Measurements from ENCODE around the gene DGLUCY. TPM values are rescaled to one million over a fixed set of nuclear protein-coding genes. Genes with fewer than 3 reads are reported as not detected.
A peak's percentile ranks its signal among the peaks of the same experiment; 100 is the strongest.

The DGLUCY gene
- total and polyA plus RNA-seq, 2 donors (not counting 1 experiment from before 2014, with no cell fraction given) = 91.5 to 103 TPM

- Histone ChIP-seq H3K27me3 (replicated peaks in 1 of 4; ENCODE audit: control extremely low read depth in 1 of 4, control insufficient read depth in 3 of 4, insufficient read depth in 4 of 4, low read length in 3 of 4) (no peaks in the 10 kb centered on the region), H3K36me3 (replicated peaks in 1 of 2; ENCODE audit: control extremely low read depth in 1 of 2, control insufficient read depth in 1 of 2, extremely low read depth in 1 of 2, insufficient read depth in 2 of 2, low read length in 1 of 2) (peaks cover 0 to 12% of the 10 kb centered on the region in 2 experiments), H3K79me2 (ENCODE audit: control insufficient read depth, insufficient read depth, low read length) (peaks cover 3% of the 10 kb centered on the region), H3K9ac (ENCODE audit: low read length) (no peak overlapping the region), H2AFZ (ENCODE audit: insufficient read depth, low read depth, low read length, poor library complexity, severe bottlenecking) (no peak overlapping the region), H3K27ac (ENCODE audit: low read length in 2 of 2) (peak overlapping the region in 1 of 2 donors; percentile 22), H3K9me3 (ENCODE audit: control extremely low read depth in 1 of 3, control insufficient read depth in 2 of 3, insufficient read depth in 1 of 3, low read length in 2 of 3) (peaks cover 0 to 6% (median 4%) of the 10 kb centered on the region in 3 donors), H3K4me3 (ENCODE audit: control extremely low read depth in 1 of 5, extremely low read depth in 1 of 5, insufficient read depth in 1 of 5, low read depth in 2 of 5, low read length in 4 of 5) (no peak overlapping the region), H3K4me2 (replicated peaks; ENCODE audit: low read depth, low read length, poor library complexity, severe bottlenecking) (no peak overlapping the region), H4K20me1 (ENCODE audit: control insufficient read depth, insufficient read depth, low read length, poor library complexity, severe bottlenecking) (no peaks in the 10 kb centered on the region), H3K4me1 (ENCODE audit: control insufficient read depth in 2 of 2, insufficient read depth in 2 of 2, low read length in 2 of 2) (peaks cover 61 to 62% of the 10 kb centered on the region in 2 donors)
- no peaks in the 10 kb centered on the region for H3K9me3 Mint-ChIP-seq (ENCODE audit: insufficient read depth)
- TF ChIP-seq EZH2 (IDR thresholded peaks at IDR 0.05; ENCODE audit: borderline replicate concordance, insufficient read depth, low read depth, low read length, poor library complexity, severe bottlenecking) = no peak
- TF ChIP-seq CTCF (IDR thresholded peaks at IDR 0.05) = no peak
- intact Hi-C loops (cut with micrococcal nuclease) = loop anchor here (5.0 kb wide), 1 partner anchor 35 kb away; no protein-coding TSS in a partner anchor
- CTCF ChIA-PET = interaction anchor here (1.6 to 1.7 kb wide), 2 partner anchors 14 to 50 kb away, joined by 4 to 7 read pairs; no protein-coding TSS in a partner anchor
- peaks cover 62% of the 10 kb centered on the region for H3K4me1 Mint-ChIP-seq
- DNase-seq (no peak), ATAC-seq (ENCODE audit: low read depth) (no peak)
- H3K27me3 Mint-ChIP-seq = no peaks in the 10 kb centered on the region
- 81% methylated on average over 7 of the region's 7 CpGs for WGBS (ENCODE audit: insufficient coverage)
- no peak overlapping the region for H3K4me3 Mint-ChIP-seq
- POLR2A ChIA-PET = interaction anchor here (0.6 kb wide), 1 partner anchor 92 kb away, joined by 3 read pairs; no protein-coding TSS in a partner anchor
- no peak overlapping the region for H3K27ac Mint-ChIP-seq
Observed at GRCh38 chr14:91227183-91227628, 113.3 kb downstream of the DGLUCY start.
